Ishikawa (cell line): Measurements from ENCODE around the gene MACC1.

Experiments
- CREB1 ChIP-seq: IDR thresholded peaks from 2 replicates; pipeline ENCODE4 v1.6.1; 2012; ENCODE audit warnings: low read depth
- EP300 ChIP-seq: IDR thresholded peaks from 2 replicates; pipeline ENCODE4 v1.6.1; 2012; ENCODE audit warnings: borderline replicate concordance
- NFIC ChIP-seq: IDR thresholded peaks from 2 replicates; pipeline ENCODE4 v1.6.1; 2012
- TCF12 ChIP-seq: IDR thresholded peaks from 2 replicates; pipeline ENCODE4 v1.6.1; 2012; ENCODE audit warnings: low read depth
- TEAD4 ChIP-seq: IDR thresholded peaks from 2 replicates; pipeline ENCODE4 v1.6.1; 2012
- TF ChIP-seq, protein P1 (sequence below): IDR thresholded peaks from 2 replicates; pipeline ENCODE4 v1.6.1; 2012; ENCODE audit warnings: low read depth, mild to moderate bottlenecking

DNA sequence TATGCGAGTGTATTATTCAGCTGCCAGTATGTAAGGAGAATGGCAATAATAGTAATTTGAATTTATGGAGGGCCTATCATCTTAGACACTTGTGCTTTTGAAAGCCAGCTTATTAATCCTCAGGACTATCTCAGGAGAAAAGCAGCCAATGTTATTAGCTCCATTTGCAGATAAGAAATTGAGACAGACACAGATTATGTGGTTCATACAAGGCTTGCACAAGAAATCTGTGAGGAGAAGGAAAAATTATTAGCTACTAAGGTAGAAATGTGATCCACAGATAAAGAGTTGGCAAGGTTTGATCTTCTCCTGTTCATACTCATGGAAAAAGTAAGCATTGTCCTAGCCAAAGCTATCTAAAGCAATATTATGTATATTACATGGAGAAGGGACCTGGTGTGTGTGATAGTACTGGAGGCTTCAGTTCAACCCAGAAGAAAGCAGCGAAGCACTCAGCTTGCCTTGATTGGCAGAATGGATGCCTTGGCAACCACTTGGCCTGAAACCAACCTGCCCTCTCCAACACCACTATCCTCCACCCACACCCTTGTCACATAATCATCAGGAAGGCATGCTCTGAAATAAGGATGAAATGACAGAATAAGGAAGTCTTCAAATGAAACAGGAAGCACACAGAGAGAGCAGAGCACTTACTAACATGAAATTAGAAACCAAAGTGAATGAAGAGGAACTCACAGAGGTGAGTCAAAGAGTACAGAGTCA is 18.0 kb downstream of the MACC1 start:
- TF ChIP-seq, protein P1, sequence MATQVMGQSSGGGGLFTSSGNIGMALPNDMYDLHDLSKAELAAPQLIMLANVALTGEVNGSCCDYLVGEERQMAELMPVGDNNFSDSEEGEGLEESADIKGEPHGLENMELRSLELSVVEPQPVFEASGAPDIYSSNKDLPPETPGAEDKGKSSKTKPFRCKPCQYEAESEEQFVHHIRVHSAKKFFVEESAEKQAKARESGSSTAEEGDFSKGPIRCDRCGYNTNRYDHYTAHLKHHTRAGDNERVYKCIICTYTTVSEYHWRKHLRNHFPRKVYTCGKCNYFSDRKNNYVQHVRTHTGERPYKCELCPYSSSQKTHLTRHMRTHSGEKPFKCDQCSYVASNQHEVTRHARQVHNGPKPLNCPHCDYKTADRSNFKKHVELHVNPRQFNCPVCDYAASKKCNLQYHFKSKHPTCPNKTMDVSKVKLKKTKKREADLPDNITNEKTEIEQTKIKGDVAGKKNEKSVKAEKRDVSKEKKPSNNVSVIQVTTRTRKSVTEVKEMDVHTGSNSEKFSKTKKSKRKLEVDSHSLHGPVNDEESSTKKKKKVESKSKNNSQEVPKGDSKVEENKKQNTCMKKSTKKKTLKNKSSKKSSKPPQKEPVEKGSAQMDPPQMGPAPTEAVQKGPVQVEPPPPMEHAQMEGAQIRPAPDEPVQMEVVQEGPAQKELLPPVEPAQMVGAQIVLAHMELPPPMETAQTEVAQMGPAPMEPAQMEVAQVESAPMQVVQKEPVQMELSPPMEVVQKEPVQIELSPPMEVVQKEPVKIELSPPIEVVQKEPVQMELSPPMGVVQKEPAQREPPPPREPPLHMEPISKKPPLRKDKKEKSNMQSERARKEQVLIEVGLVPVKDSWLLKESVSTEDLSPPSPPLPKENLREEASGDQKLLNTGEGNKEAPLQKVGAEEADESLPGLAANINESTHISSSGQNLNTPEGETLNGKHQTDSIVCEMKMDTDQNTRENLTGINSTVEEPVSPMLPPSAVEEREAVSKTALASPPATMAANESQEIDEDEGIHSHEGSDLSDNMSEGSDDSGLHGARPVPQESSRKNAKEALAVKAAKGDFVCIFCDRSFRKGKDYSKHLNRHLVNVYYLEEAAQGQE: no peak
- TF ChIP-seq TEAD4: peak; percentile 75
- TF ChIP-seq EP300: peak; percentile 73; the same call in 1 of the 2 replicates
- 0 out of 2 replicates have a peak, but pooled peaks have one; percentile 39 for TF ChIP-seq TCF12
- TF ChIP-seq NFIC: peak; percentile 88
- no peak for TF ChIP-seq CREB1
